ENCODE data around the gene PAK1.
"Not testable (repeated sequence)": the region's sequence is repeated elsewhere in the genome, so short reads cannot be mapped to it uniquely, and the experiment has no call there.

The PAK1 gene

DNA sequence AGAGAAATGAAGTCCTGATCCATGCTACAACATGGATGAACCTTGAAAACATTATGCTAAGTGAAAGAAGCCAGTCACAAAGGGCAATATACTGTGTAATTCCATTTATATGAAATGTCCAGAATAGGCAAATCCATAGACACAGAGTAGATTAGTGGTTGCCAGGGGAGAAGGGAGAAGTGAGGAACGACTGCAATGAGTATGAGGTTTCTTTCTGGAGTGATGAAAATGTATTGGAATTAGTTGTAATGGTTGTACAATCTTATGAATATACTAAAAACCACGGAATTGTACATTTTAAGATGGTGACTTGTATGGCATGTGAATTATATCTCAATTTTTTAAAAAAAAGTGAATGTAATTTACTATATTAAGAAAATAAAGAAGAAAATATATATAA lies 89.3 kb downstream of the PAK1 start:
- no peak overlapping the region for H3K4me2 ChIP-seq
- no peak overlapping the region for H3K9ac ChIP-seq
- peaks cover 43% of the 10 kb centered on the region for H3K36me3 ChIP-seq
- no peaks in the 10 kb centered on the region for H3K27me3 ChIP-seq
- H4K20me1 ChIP-seq, result no peaks in the 10 kb centered on the region
- no peak overlapping the region for H3K4me3 ChIP-seq
- no peak overlapping the region for H3K27ac ChIP-seq
- TF ChIP-seq Cebpa-rat (IDR thresholded peaks at IDR 0.05), result no peak
- H3K9me3 ChIP-seq, result no peaks in the 10 kb centered on the region
- no peaks in the 10 kb centered on the region for H3K4me1 ChIP-seq

DNA sequence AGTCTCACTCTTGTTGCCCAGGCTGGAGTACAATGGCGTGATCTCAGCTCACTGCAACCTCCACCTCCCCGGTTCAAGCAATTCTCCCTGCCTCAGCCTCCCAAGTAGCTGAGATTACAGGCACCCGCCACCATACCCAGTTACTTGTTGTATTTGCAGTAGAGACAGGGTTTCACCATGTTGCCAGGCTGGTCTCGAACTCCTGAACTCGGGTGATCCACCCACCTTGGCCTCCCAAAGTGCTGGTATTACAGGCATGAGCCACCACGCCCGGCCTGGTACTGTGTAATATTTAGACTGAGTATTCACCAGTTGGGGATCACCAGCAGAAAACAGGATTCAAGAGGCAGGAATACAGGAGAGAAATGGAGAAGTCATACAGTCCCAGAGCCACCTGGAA lies 90.5 kb downstream of the PAK1 start:
- H3K27me3 ChIP-seq, H3K9me3 ChIP-seq, H3K4me3 ChIP-seq, H3K4me1 ChIP-seq, H4K20me1 ChIP-seq, H3K27ac ChIP-seq, H3K4me2 ChIP-seq, H3K9ac ChIP-seq: not testable (repeated sequence)
- peaks cover 48% of the 10 kb centered on the region for H3K36me3 ChIP-seq

DNA sequence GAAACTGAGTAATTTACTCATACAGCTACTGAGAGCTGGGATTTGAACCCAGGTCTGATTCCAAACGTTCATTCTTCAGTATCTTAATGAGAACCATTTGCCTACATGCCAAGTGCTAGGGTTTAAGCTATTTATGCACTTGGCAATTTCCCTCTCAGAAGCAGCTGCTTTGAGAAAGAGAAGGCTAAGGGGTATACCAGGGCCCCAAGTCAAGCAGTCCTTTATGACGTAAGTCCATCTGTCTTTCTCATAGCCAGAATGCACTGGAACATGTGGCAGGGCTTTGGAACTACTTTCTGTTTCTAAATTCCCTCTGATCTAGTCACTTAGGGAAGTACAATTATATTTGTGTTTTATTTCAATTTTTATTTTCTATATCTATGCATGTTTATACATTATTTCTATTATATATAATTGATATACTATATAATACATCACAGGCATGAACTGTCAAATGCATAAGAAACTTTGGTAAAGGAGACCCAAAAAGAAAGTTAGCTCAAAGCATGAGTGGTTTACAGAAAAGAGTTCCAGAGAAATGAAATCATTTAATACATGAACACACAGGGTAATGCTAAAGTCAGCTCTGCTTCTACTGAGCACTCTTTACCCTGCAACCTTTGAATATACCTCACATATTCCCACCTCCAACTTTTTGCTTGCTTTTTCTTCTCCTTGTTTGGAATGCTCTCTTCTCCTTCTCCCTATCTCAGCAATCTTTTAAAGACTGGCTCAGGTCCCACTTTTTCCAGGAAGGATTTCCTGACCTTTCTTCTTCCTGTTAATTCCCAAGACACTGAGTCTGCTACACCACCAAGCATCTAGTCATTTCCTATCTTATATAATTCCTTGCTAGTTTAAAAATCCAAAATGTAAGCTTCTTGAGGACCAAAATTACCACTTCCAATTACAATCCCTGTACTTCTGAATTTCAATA lies 91.9 kb downstream of the PAK1 start:
- no peak for TF ChIP-seq Cebpa-rat (IDR thresholded peaks at IDR 0.05)
- Histone ChIP-seq H3K9ac (no peak overlapping the region), H4K20me1 (no peaks in the 10 kb centered on the region), H3K4me3 (no peak overlapping the region), H3K36me3 (peaks cover 60% of the 10 kb centered on the region), H3K27me3 (no peaks in the 10 kb centered on the region), H3K9me3 (no peaks in the 10 kb centered on the region), H3K4me1 (no peaks in the 10 kb centered on the region), H3K4me2 (no peak overlapping the region), H3K27ac (no peak overlapping the region)

DNA sequence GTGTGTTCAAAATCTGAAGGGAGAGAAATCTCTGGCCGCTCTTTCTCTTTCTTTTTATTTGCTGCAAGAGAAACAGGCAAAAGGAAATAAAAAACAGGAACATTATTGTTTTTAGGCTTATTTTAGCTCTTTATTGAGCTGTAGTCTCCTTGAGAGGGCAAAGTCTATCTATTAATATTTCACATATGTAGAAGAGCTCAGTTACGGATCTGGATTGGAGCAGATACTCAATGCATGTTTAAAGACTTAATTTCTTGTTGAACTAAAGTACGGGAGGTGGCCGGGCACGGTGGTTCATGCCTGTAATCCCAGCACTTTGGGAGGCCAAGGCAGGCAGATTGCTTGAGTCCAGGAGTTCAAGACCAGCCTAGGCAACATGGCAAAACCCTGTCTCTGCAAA lies 94.0 kb downstream of the PAK1 start:
- Histone ChIP-seq H3K9me3 (no peaks in the 10 kb centered on the region), H3K9ac (no peak overlapping the region), H3K27ac (no peak overlapping the region), H4K20me1 (no peaks in the 10 kb centered on the region), H3K36me3 (peaks cover 76% of the 10 kb centered on the region), H3K4me1 (no peaks in the 10 kb centered on the region), H3K27me3 (no peaks in the 10 kb centered on the region), H3K4me2 (no peak overlapping the region), H3K4me3 (no peak overlapping the region)
- TF ChIP-seq Cebpa-rat (IDR thresholded peaks at IDR 0.05), result no peak

DNA sequence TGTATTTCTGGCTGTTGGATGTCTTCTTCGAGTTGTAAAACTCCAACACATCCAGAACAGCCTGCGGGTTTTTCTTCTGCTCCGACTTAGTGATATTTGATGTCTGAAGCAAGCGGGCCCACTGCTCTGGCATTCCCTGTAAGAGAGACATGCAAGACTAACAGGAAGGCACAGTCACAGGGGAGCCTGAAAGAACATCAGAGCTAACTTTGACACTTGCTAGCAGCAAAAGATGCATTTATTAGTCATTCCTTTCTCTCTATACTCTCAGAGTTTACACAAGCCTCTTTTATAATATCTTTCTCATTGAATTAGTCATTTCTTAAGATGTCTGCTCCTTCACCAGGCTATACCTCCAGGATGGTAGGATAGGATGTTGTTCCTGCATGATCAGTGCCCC lies 94.6 kb downstream of the PAK1 start:
- H3K4me2 ChIP-seq, result no peak overlapping the region
- H3K9ac ChIP-seq, result no peak overlapping the region

DNA sequence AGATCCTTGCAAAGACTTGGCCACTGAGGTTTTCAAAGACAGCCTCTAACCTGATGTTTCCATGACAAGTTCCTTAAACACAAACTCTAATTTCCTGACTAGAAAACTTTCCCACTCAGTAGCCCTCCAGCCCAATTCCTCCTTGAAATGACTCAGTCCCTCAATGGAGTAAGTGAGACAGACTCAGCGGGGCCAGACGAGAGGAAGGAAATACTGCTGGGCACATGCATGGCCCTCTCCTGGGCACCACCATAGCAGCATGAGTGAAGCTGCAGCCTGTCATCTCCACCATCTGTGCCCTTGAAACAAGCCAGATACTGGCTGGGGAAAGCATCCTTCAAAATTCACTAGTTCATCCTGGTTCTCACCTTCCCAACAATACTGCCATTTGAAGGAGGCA lies 96.2 kb downstream of the PAK1 start:
- no peak for TF ChIP-seq Cebpa-rat (IDR thresholded peaks at IDR 0.05)
- H3K4me2 ChIP-seq, result no peak overlapping the region

More for the DNA sequence above, 94.6 kb downstream of the PAK1 start:
- H4K20me1 ChIP-seq, result no peaks in the 10 kb centered on the region
- no peaks in the 10 kb centered on the region for H3K27me3 ChIP-seq
- no peak for TF ChIP-seq Cebpa-rat (IDR thresholded peaks at IDR 0.05)
- no peaks in the 10 kb centered on the region for H3K4me1 ChIP-seq
- H3K4me3 ChIP-seq, result no peak overlapping the region
- peaks cover 80% of the 10 kb centered on the region for H3K36me3 ChIP-seq
- H3K27ac ChIP-seq, result no peak overlapping the region
- H3K9me3 ChIP-seq, result no peaks in the 10 kb centered on the region

DNA sequence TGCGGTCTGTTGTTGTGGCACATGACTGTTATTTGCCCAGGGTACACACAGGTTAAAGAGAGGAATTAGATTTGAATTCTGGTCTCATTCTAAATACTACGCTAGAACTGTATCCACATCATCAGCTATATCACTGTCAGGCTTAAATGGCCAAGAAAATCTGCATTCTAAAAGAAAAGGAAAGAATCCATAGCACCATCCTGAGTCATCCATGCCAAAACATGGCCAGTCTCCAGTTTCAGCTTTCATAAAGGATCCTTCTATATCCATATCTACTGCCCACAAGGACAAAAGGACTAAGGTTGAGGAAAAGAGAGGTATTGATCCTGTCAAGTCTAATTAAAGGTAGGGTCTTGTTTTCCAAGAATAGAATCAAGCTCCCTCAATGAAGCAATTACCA lies 98.8 kb downstream of the PAK1 start:
- no peaks in the 10 kb centered on the region for H3K4me1 ChIP-seq
- no peak overlapping the region for H3K4me2 ChIP-seq
- TF ChIP-seq Cebpa-rat (IDR thresholded peaks at IDR 0.05), result no peak
- no peaks in the 10 kb centered on the region for H4K20me1 ChIP-seq
- no peaks in the 10 kb centered on the region for H3K9me3 ChIP-seq
- H3K27ac ChIP-seq, result no peak overlapping the region
- H3K9ac ChIP-seq, result no peak overlapping the region
- H3K27me3 ChIP-seq, result no peaks in the 10 kb centered on the region
- no peak overlapping the region for H3K4me3 ChIP-seq
- peaks cover 80% of the 10 kb centered on the region for H3K36me3 ChIP-seq

More for the DNA sequence above, 96.2 kb downstream of the PAK1 start:
- Histone ChIP-seq H3K27ac (no peak overlapping the region), H4K20me1 (no peaks in the 10 kb centered on the region), H3K4me3 (no peak overlapping the region), H3K9ac (no peak overlapping the region), H3K4me1 (no peaks in the 10 kb centered on the region), H3K36me3 (peaks cover 80% of the 10 kb centered on the region), H3K9me3 (no peaks in the 10 kb centered on the region), H3K27me3 (no peaks in the 10 kb centered on the region)

DNA sequence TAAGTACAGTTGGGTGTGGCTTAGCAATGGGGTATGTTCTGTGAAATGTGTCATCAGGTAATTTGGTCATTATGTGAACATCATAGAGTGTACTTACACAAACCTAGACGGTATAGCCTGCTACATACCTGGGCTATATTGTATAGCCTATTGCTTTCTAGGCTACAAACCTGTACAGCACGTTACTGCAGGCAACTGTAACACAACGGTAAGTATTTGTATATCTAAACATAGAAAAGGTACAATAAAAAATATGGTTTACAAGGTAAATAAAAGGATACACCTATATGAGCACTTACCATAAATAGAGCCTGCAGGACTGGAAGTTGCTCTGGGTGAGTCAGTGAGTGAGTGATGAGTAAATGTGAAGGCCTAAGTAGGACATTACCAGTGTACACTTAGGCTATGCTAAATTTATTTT lies 99.3 kb downstream of the PAK1 start:
- Histone ChIP-seq H3K9me3 (no peaks in the 10 kb centered on the region), H4K20me1 (no peaks in the 10 kb centered on the region), H3K36me3 (peaks cover 75% of the 10 kb centered on the region), H3K27me3 (no peaks in the 10 kb centered on the region), H3K9ac (no peak overlapping the region), H3K4me1 (no peaks in the 10 kb centered on the region), H3K27ac (no peak overlapping the region), H3K4me2 (no peak overlapping the region), H3K4me3 (no peak overlapping the region)
- no peak for TF ChIP-seq Cebpa-rat (IDR thresholded peaks at IDR 0.05)

DNA sequence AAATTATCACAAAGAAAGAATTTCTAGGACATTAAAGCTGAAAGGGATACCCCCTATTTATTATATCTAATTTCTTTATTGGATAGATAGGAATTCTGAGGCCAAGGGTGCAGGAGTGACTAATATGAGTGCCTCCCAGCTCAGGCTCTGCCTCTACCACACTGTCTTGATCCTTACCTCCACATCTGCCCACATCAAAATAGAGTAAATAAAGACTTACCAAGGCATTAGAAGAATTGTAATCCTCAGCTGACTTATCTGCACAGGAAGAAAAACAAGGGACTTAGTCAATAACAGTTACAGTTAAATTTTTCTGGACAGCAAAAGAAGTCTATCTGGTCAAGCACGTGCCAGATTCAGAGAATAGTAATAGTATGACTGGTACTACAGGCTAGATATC lies 99.8 kb downstream of the PAK1 start:
- H3K4me2 ChIP-seq, result no peak overlapping the region
- no peak for TF ChIP-seq Cebpa-rat (IDR thresholded peaks at IDR 0.05)

DNA sequence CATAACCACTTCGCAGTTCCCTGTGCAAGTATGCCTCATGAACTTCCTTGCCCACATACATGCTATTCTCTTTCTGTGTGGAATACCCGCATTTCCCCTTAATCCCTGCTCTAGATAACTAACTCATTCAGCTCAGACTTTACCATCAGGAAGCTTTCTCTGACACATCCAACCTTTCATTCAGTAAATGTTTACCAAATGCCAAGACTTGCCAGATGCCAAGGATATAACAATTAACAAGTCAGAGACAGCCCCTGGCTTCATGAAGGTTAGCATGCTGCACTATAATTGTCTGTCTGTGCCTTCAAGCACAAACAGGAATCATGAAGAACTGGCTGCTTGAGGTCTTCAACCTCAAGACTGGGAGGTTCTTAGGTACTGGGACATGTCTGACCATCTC lies 101.2 kb downstream of the PAK1 start:
- no peaks in the 10 kb centered on the region for H3K4me1 ChIP-seq
- H3K4me3 ChIP-seq, result no peak overlapping the region
- peaks cover 67% of the 10 kb centered on the region for H3K36me3 ChIP-seq
- no peaks in the 10 kb centered on the region for H4K20me1 ChIP-seq
- TF ChIP-seq Cebpa-rat (IDR thresholded peaks at IDR 0.05), result no peak
- H3K27me3 ChIP-seq, result no peaks in the 10 kb centered on the region
- H3K27ac ChIP-seq, result no peak overlapping the region
- no peaks in the 10 kb centered on the region for H3K9me3 ChIP-seq
- no peak overlapping the region for H3K4me2 ChIP-seq
- no peak overlapping the region for H3K9ac ChIP-seq

More for the DNA sequence above, 99.8 kb downstream of the PAK1 start:
- H3K27ac ChIP-seq, result no peak overlapping the region
- no peaks in the 10 kb centered on the region for H3K27me3 ChIP-seq
- H3K4me3 ChIP-seq, result no peak overlapping the region
- no peaks in the 10 kb centered on the region for H3K9me3 ChIP-seq
- no peak overlapping the region for H3K9ac ChIP-seq
- H3K36me3 ChIP-seq, result peaks cover 70% of the 10 kb centered on the region
- H3K4me1 ChIP-seq, result no peaks in the 10 kb centered on the region
- H4K20me1 ChIP-seq, result no peaks in the 10 kb centered on the region

All from BLaER1 (cell line).